HG03565 (cell line): Measurements from ENCODE around the gene SIRPA.

ENCODE experiments used
- ATAC-seq: cut with Tn5 transposase; IDR thresholded peaks from one replicate; pipeline ENCODE4 v1.9.1; 2021; ENCODE audit warnings: mild to moderate bottlenecking, moderate library complexity; ENCODE audit not compliant: unreplicated experiment

SIRPA gene

DNA sequence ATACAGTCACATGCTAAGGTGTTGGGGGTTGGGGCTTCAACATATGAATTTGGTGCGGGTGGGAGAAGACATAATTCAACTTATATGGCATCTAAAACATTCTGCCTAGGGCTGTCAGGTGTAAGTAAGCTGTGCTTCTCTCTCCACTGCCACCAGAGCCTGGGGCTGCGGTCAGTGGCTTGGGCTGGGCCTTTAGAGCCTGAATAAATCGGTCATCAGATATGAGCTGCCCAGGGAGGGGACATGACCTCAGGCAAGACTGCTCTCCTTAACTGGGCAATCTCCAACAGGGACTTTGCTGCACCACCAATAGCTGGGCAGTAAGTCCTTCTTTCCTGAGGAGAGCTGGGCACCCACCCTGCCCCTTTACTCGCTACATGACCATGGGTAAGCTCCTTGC lies 24.9 kb upstream of the SIRPA start:
- no peak for ATAC-seq

DNA sequence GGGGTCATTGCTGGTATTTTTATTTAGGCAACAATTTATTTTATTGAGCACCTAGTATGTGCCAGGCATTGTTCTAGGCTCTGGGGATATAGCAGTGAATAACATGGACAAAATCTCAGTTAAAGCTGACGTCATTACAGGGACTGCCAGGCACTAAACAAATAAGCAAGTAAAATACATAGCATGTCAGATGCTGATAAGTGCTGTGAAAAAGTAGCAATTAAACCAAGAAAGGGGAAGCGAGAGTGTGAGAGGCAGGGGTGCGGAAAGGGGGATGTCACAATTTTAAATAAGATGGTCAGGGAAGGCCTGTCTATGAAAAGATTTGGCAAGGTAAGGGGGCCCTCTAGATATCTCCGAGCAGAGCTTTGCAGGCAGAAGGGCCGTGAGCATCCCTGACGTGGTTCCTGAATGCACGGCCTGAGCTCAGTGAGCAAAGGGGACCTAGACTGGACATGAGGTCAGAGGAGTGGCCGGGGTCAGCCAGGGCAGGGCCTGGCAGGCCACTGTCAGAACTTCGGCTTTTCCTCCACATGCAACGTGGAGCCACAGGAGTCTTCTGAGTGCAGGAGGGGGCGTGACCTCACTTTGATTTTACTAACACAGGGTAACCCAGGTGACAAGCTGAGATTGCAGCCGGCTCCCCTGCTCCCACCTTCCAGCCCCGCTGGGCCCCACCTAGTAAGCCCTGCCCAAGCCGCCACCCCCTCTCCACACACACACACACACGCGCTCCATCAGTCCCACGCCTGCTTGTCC lies 24.2 kb upstream of the SIRPA start:
- ATAC-seq, result peak; percentile 41

DNA sequence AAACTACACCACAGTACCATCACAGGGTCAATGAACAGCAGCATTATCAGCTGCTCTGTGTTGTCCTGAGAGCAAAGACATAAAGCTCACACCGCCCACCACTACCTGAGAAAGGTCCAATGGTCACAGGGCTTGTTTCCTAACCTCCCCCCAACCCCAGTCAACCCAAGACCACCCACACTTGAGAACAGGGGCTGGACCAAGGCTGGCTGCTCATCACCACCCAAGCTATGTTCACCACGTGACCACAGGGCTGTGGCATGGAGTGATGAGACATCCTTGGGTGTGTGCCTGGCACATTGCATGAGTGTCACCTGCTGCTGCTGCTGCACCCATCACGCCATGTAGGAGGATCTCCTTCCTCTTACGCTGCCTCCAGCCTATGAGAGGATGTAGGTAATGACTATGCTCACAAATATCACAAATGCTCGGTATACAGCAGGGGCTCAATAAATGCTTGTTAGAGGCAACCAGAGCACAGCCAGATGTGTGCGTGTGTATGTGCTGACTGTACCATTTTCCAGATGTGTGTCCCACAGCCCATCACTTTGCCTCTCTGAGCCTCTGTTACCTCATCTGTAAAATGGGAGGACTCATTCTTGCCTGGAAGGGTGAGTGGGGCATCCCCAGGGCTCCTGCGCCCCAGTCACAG lies 23.3 kb upstream of the SIRPA start:
- no peak for ATAC-seq

DNA sequence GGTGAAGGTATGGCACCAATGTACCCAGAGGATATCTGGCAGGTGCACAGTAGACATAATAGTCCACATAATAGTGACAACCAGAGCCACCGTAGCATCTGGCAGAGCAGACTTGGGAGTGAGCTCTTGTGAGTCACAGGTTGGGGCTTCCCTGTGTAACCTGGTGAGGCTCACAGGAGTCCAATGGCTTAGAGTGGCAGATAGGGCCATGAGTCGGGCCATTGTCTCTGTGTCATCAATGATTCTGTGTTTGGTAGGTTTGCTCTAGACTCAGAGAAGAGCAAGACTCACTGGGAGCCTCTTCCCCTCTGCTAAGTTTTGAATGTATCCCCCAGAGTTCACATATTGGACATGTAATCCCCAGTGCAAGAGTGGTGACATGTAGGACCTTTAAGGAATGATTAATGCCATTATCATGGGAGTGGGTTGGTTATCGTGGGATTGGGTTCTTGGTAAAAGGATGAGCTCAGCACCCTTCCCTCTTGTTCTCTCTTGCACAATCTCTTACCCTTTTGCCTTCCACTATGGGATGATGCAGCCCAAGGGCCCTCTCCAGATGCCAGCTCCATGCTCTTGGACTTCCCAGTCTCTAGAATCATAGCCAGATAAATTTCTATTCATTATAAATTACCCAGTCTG lies 22.6 kb upstream of the SIRPA start:
- no peak for ATAC-seq

DNA sequence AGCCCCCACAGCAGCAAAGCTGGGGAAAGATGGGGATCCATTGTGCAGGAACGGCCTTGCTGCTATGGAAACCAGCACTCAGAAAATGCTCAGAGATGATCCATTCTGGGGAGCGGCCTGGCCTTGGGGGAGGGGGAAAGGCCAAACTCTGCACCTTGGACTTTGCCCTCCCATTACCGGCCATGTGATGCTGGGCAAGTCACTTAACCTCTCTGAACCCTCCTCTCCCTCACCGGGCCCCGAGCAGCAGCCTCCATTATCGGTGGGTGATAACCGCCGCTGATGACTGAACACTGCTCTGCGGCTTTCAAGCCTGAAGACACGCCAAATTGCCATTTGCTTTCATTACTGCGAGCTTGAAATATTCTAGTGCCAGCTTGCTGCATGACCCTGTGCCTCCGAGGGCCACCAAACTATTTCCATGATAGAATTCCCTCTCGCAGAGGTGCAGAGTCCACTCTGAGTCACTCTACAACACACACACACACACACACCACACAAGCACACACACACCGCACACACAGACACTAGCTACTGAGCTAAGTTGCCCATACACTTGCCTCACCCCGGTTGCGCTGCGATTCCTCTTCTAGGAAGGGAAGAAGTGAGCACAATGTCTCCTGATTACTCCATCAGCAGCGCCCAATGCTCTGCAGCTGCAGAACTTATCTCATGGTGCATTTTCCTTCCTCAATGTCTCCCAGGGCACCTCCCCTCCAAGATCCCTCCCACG lies 20.6 kb upstream of the SIRPA start:
- ATAC-seq, result no peak

DNA sequence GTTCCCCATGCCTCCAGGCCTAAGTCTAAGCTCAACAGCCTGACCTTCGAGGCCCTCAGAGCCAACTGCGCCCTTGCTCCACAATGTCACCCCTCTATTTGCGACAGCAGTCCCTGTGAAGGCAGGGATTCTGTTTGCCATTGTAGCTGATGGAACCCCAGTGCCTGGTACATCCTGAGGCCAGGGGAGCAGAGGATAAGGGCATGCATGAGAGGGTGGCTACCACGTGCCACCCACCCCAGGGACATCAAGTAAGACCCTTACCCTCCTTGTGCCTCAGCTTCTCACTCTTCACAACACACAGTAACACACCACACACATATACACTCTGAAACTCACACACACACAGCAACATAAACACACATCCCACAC lies 20.0 kb upstream of the SIRPA start:
- ATAC-seq, result no peak

DNA sequence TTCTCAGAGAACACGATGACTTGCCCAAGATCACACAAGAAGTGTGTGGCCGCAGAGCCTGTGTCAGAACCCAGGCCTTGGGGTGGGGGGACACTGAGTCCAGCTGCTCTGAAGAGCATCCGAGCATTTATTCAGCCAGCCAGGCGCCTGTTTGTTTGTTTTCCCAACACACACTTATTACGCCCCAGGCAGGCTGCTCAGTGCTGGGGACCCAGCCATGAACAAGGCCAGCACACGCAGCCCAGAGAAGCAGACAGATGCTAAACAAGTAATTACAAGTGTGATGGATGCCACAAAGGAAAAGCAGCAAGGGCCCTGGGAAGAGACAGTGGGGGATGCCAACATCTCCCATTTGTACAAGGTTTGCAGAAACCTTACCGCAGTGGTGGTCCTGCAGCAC lies 19.4 kb upstream of the SIRPA start:
- ATAC-seq, result no peak

DNA sequence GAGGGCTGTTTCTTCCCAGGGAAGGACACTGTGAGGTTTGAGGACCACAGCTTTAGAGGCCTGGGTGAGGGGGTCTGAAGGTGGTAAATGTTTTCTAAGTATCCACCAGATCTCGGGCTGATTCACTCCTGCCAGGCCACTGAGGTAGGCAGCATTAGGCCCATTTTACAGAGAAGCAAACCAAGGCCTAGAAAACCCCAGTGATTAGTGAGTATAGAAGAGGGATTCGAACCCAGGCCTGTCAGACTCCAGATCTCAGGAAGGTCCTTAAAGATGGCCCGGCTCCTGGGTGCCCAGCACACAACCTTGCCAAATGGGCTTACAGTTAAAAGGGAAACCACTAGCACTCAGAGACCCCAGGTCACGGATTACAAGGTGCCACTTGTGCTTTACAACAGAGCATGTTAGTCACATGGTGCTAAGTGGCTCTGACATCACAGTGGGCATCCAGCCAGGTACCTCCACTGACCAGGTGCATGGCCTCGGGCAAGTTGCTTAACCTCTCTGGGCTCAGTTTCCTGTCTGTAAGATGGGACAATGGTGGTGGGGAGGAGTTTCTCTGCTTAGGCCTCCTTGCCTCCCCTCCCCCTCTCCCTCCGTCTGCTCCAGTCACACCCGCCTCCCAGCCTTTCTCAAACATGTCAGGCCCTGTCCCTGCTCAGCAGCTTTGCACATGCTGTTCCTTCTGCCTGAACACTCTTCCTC lies 18.8 kb upstream of the SIRPA start:
- no peak for ATAC-seq

DNA sequence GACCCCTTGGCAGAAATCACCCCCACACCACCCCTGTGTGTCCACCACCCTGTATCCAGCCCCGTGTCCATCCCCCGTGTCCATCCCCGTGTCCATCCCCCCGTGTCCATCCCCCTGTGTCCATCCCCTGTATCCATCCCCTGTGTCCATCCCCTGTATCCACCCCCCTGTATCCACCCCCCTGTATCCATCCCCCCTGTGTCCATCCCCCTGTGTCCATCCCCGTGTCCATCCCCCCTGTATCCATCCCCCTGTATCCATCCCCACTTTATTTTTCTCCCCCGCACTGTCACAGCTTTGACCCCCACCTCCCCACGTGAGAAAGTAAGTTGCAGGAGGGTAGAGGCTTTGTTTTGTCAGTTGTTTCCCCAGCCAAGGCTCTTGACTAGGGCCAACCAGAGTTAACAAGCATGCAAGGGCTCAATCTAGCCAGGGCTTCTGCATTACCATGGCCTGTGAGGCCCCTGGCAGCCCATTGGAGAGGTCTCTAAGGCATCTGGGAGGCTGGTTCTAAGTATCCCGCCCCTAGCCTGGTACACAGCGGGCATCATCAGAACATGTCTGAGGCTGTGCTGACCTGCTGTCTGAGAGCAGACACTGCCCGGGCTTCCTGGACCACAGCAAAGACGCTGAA lies 18.1 kb upstream of the SIRPA start:
- no peak for ATAC-seq

DNA sequence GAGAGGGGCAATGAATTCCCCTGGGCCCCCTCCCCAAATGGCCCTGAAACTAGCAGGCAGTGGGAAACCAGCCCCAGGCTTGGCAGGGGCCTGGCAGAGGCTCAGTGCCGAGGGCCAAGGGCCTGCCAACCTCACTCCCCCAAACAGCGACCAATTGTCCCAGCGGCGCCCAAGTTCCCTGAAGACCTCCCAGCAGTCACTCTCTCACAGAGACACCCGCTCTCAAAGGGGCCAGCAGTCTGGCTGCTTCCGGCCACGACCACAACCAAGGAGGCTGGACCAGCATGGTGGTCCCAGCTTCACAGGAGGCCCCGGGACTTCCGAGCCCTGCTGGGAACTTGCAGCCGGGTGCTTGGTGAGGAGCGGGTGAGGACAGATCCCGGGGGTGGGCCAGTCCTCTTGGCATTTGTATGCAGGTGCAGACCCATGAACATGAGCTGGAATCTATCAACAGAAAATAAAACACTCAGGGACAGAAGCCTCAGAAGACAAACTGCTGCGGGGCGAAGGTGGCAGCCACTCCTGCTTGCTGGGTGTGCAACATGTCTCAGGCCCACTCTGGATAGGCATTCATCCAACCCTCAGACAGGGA lies 17.5 kb upstream of the SIRPA start:
- no peak for ATAC-seq

DNA sequence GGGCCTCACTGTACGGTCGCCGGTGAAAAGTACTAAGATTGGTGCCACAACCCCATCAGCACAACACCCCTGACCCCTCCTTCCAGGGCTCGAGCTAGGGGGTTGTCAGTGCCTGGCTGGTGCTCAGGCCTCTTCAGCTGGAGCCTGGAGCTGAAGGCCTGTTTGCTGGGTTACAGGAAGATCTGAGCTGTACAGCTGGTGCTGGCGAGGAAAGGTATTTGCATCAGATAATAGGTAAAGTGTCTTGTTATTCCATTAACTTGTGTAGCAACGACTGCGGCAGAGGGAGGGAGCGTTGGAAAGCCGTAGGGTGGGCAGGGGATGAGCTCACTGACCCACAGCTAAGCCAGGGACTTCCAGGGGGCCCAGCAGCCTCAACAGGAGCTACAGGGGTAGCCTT lies 15.8 kb upstream of the SIRPA start:
- ATAC-seq, result no peak

DNA sequence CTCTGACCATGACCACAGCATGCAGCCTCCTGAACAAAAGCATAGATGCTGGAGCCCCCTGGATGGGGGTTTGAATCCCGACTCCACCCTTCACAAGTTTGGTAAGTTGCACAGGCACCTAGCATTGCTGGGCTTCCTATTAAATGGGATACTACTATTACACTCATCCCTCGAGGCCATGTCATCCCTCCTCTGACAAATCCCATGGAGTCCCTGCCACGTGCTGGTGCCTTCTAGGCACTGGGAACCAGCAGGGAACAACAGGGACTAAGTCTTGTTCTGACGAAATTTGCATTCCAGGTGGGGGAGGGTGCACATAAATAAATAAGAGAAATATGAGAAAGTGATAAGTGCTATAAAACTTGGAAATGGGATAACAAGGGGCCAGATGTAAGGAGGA lies 15.3 kb upstream of the SIRPA start:
- ATAC-seq, result no peak

DNA sequence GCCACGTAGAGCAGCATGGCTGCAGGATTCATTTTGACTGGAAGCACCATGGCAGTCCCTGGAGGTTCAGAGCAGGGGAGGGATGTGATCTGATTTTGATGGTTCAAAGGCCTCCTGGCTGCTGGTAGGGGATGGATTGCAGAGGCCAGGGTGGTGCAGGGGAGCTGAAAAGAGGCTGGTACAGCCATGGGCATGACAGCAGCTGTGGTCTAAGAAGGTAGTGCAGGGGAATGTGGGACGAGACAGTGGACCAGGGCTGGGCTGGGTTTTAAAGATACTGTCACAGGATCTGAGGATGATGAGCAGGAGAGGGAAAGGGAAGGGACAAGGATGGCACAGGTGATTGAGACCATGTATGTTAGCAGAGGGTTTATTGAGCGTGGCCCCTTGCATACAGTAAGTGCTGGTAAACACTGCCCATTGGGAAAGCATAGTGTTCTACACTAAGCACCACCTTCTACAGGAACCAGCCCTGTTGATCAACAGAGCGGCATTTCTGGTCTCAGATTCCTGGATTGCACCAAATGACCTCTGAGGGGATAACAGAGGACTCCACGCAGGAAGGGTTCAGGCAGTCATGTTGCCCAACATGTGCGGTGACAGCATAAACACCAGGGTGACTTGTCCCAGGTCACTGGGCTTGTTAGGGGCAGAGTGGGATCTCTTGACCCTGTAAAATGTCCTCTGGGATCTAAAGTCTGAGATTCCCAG lies 14.5 kb upstream of the SIRPA start:
- no peak for ATAC-seq

DNA sequence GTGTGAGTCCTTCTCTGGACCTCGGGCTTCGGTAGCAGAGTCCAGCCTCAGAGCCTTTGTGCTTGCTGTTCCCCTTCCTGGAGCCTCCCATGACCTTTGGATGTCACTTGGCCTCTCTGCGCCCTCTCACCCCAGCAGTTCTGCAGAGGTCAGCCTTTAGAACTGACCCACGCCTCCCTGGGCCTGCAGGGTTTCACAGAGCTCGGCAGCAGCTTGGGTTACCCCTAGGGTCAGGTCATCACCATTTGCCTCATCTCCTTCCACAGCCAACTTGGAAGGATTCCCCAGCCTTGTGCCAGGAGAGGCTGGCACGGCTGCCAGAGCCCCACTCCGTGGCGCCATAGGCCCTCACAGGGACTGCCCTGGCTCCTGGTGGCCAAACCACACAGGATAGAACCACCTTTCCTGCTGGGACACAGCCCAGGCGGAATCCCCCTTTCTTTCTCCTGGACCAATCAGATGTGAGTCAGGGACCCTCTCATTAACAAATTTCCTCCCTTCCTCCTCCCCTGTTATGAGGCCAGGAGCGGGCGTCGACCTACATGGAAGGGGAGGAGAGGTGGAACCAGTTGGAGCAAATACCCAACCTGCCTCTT lies 13.9 kb upstream of the SIRPA start:
- ATAC-seq, result no peak

DNA sequence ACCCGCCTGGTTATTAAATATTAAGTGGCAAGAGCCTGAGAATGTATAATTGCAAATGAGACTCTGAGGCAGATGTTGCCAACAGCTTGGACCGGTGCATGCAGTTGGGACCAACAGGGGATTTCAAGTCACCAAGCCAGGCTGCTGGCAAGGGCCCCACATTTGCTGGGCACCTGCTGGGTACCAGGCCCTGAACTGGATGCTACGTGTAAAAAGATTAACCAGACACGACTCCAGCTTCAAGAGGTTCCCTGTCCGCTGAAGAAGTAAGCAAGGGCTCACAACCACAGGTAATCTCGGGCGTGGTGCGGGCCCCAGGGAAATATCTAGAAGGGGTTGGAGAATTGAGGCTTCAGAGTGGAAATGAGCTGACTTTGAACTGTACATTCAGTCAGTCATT lies 13.2 kb upstream of the SIRPA start:
- ATAC-seq, result no peak

DNA sequence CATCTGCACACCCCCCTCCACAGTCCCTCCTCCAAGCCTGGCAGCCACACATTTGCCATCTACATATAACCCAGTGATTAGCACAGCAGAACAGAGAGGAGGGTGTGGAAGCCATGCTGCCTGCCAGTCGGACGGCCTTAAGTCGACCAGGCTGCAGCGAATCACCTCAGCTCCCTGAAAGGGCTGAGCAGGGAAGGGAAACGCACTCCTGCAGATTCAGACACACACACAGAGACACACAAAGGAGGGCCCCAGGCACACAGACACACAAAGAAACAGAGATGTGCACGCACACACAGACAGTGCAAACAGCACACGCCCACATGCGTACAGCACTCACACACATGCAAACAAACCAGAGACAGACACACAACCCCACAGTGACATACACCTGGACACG lies 11.2 kb upstream of the SIRPA start:
- no peak for ATAC-seq

DNA sequence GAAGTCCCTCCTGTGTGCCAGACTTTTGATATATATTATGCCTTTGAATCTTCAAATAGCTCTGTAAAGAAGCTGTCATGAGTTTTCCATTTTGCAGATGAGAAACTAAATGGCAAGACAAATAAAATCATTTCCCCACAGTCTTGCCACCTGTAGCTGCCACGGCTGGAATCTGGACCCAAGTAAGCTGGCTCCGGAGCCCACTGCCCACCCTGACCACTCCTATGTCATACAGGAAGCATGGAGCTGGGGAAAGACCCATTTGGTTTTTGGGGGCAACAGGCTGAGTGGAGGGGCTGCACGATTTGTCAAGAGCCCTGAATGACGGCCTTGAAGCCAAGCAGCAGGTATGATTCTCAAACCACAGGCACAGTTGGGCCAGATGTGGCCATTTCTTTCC lies 10.0 kb upstream of the SIRPA start:
- ATAC-seq, result no peak

DNA sequence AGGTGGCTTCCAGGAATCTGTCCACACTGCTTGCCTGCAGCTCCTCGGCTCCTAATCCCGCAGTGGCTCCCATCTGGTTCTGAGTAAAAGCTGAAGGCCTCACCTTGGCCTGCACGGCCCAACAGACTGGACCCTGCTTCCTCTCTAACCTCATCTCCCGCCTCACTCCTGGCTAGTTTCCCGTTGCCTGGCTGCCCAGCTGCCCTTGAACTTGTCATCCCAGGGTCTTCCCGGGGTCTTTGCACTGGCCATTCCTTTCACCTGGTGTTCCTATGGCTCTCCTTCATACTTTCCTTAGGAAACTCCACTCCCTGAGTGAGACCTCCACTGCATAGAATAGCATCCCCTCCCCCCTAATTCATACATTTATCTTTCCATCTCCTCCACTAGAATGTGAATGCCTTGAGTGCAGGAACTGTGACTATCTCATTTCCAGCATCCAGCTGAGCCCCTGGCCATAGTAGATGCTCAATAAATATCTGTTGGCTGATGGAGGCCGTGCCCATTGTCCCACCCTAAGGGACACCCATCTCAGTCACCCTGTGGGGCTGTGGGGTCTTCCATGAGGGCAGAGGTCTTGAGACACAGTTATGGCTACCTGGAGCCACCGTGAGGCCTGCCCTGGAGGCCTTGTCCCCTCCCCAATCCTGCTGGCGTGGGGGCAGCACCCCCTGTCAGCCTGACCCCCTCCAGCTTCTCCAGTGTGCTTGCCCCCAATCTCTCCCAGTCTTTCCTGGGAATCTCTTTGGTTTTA lies 9.1 kb upstream of the SIRPA start:
- no peak for ATAC-seq

DNA sequence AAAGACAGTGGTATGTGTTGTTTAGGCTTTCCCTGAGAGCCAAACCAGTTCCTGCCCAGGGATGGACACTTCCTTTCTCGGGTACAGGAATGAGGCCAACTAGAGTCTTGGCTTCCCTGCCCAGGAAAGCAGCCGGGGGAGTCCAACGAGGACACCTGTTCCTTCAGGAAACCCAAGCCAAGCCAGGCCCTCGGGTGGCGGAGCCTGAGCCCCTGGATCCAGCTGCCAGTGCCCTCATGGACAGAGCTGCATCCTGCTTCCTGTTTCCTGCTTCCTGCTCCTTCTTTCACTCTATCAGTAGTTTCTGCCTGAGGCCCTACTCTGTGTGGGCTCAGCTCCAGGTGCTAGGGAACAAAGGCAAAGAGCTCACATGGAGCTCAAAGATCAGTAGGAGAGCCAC lies 7.9 kb upstream of the SIRPA start:
- ATAC-seq, result no peak
